GM10266 (cell line): ENCODE data around the gene EIF2S3B.
"Not testable (repeated sequence)": the region's sequence is repeated elsewhere in the genome, so short reads cannot be mapped to it uniquely, and the experiment has no call there.

ENCODE experiments used
- DNase-seq: peaks from one replicate; pipeline ENCODE4 v3.0.0; 2012; ENCODE audit errors: extremely low spot score
- CTCF ChIP-seq: IDR thresholded peaks from 2 replicates; pipeline ENCODE4 v1.5.1; 2012; ENCODE audit warnings: mild to moderate bottlenecking, low read depth; ENCODE audit not compliant: control insufficient read depth, insufficient read depth; ENCODE audit errors: missing control alignments

Gene EIF2S3B

GRCh38 chr12:10505620-10506019 lies at the start of gene EIF2S3B:
Gene EIF2S3B, plus strand, starts transcription at chr12:10505890. Its CDS starts 13 bp downstream, at chr12:10505903.
- TF ChIP-seq CTCF: no peak
- DNase-seq: no peak

- TF ChIP-seq CTCF: no peak
Measured at GRCh38 chr12:10456856-10457255, 48.8 kb upstream of the EIF2S3B start.

GRCh38 chr12:10457760-10458159 lies 47.9 kb upstream of the EIF2S3B start:
- no peak for TF ChIP-seq CTCF
- DNase-seq: no peak

More at GRCh38 chr12:10456856-10457255, 48.8 kb upstream of the EIF2S3B start:
- DNase-seq: no peak

GRCh38 chr12:10466311-10466710 lies 39.4 kb upstream of the EIF2S3B start:
- no peak for TF ChIP-seq CTCF
- no peak for DNase-seq

- no peak for DNase-seq
- TF ChIP-seq CTCF: no peak
Measured at GRCh38 chr12:10469701-10470100, 36.0 kb upstream of the EIF2S3B start.

GRCh38 chr12:10472808-10473207 lies 32.9 kb upstream of the EIF2S3B start:
- not testable (repeated sequence) for DNase-seq

- not testable (repeated sequence) for DNase-seq
Measured at GRCh38 chr12:10481901-10482300, 23.8 kb upstream of the EIF2S3B start.

GRCh38 chr12:10487328-10487727 lies 18.4 kb upstream of the EIF2S3B start:
- DNase-seq: not testable (repeated sequence)

- no peak for TF ChIP-seq CTCF
- DNase-seq: no peak
Measured at GRCh38 chr12:10491766-10492165, 13.9 kb upstream of the EIF2S3B start.
